Gastrocnemius medialis (tissue), 4 donors: ENCODE data around the gene DISP3.

Experiments
- POLR2A ChIP-seq, 2 donors: fragments of 450-650 bp; IDR thresholded peaks; one replicate each; pipeline ENCODE4 v1.6.1; 2017; ENCODE audit warnings: antibody characterized with exemption in 2 of 2, mild to moderate bottlenecking in 2 of 2, moderate library complexity in 2 of 2
- TF ChIP-seq, protein P1 (sequence below), 5 experiments: fragments of 450-650 bp in 3 of 5; fragments of 200-600 bp in 2 of 5; sonication (generic) in 2 of 5; IDR thresholded peaks in 4 of 5; conservative IDR thresholded peaks in 1 of 5; 1 replicate in 4 of 5; 2 replicates in 1 of 5; pipeline ENCODE4 v1.5.1; 2016 to 2019; ENCODE audit warnings: antibody characterized with exemption in 5 of 5, mild to moderate bottlenecking in 3 of 5, moderate library complexity in 3 of 5

- TF ChIP-seq, protein P1, sequence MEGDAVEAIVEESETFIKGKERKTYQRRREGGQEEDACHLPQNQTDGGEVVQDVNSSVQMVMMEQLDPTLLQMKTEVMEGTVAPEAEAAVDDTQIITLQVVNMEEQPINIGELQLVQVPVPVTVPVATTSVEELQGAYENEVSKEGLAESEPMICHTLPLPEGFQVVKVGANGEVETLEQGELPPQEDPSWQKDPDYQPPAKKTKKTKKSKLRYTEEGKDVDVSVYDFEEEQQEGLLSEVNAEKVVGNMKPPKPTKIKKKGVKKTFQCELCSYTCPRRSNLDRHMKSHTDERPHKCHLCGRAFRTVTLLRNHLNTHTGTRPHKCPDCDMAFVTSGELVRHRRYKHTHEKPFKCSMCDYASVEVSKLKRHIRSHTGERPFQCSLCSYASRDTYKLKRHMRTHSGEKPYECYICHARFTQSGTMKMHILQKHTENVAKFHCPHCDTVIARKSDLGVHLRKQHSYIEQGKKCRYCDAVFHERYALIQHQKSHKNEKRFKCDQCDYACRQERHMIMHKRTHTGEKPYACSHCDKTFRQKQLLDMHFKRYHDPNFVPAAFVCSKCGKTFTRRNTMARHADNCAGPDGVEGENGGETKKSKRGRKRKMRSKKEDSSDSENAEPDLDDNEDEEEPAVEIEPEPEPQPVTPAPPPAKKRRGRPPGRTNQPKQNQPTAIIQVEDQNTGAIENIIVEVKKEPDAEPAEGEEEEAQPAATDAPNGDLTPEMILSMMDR (IDR thresholded peaks at IDR 0.05 in 4 of 5, conservative IDR thresholded peaks at IDR 0.05 in 1 of 5), result no peak
- TF ChIP-seq POLR2A (IDR thresholded peaks at IDR 0.05), result no peak
Observed at GRCh38 chr1:11529330-11529729, 50.4 kb downstream of the DISP3 start.
